WERI-Rb-1 (cell line): ENCODE data around the gene GOLGB1.
"Not testable (repeated sequence)": the region's sequence is repeated elsewhere in the genome, so short reads cannot be mapped to it uniquely, and the experiment has no call there.

ENCODE experiments used
- DNase-seq: peaks from one replicate; pipeline ENCODE4 v3.0.0-alpha.2; 2020
- H3K27ac ChIP-seq: fragments of 250-450 bp; sonication (Bioruptor Pico); 2 replicates; pipeline ENCODE4 v1.5.1; 2020; ENCODE audit warnings: mild to moderate bottlenecking, moderate library complexity
- H3K27me3 ChIP-seq: fragments of 250-450 bp; sonication (Bioruptor Pico); 2 replicates; pipeline ENCODE4 v1.5.1; 2021; ENCODE audit warnings: mild to moderate bottlenecking, low read depth, moderate library complexity; ENCODE audit not compliant: insufficient read depth, severe bottlenecking
- H3K36me3 ChIP-seq: fragments of 250-450 bp; sonication (Bioruptor Pico); 2 replicates; pipeline ENCODE4 v1.5.1; 2020; ENCODE audit warnings: mild to moderate bottlenecking, moderate library complexity
- H3K4me3 ChIP-seq: 2 replicates; pipeline ENCODE4 v1.5.1; 2011; ENCODE audit warnings: low read depth, mild to moderate bottlenecking, control low read depth, low read length
- H3K9me3 ChIP-seq: fragments of 250-450 bp; sonication (Bioruptor Pico); 2 replicates; pipeline ENCODE4 v1.5.1; 2021; ENCODE audit warnings: mild to moderate bottlenecking, moderate library complexity; ENCODE audit not compliant: severe bottlenecking
- CTCF ChIP-seq: IDR thresholded peaks from 2 replicates; pipeline ENCODE4 v1.5.1; 2011; ENCODE audit warnings: low read depth, mild to moderate bottlenecking, control low read depth, inconsistent platforms, low read length

GOLGB1 gene

GRCh38 chr3:121781611-121782010, 32.1 kb upstream of the GOLGB1 start:
- no peak overlapping the region for H3K4me3 ChIP-seq
- H3K27ac ChIP-seq = no peak overlapping the region
- H3K36me3 ChIP-seq = peaks cover 42% of the 10 kb centered on the region
- no peaks in the 10 kb centered on the region for H3K27me3 ChIP-seq
- no peaks in the 10 kb centered on the region for H3K9me3 ChIP-seq
- DNase-seq = no peak
- TF ChIP-seq CTCF = no peak

GRCh38 chr3:121775095-121775494, 25.6 kb upstream of the GOLGB1 start:
- not testable (repeated sequence) for H3K27ac ChIP-seq, H3K27me3 ChIP-seq, H3K9me3 ChIP-seq, DNase-seq, H3K4me3 ChIP-seq
- H3K36me3 ChIP-seq = peaks cover 57% of the 10 kb centered on the region

GRCh38 chr3:121769246-121769645, 19.7 kb upstream of the GOLGB1 start:
- Histone ChIP-seq H3K4me3 (no peak overlapping the region), H3K9me3 (no peaks in the 10 kb centered on the region), H3K27me3 (no peaks in the 10 kb centered on the region), H3K36me3 (peaks cover 39% of the 10 kb centered on the region), H3K27ac (no peak overlapping the region)
- TF ChIP-seq CTCF = no peak
- no peak for DNase-seq

- no peak overlapping the region for H3K4me3 ChIP-seq
- H3K27me3 ChIP-seq = no peaks in the 10 kb centered on the region
- no peak for DNase-seq
- peaks cover 36% of the 10 kb centered on the region for H3K36me3 ChIP-seq
- no peaks in the 10 kb centered on the region for H3K9me3 ChIP-seq
- no peak for TF ChIP-seq CTCF
- H3K27ac ChIP-seq = no peak overlapping the region
These were observed 18.9 kb upstream of the GOLGB1 start for GRCh38 chr3:121768452-121768851.

GRCh38 chr3:121759541-121760202, 10.1 kb upstream of the GOLGB1 start:
- Histone ChIP-seq H3K36me3 (no peaks in the 10 kb centered on the region), H3K27ac (peak overlapping the region; percentile 64), H3K4me3 (no peak overlapping the region), H3K27me3 (no peaks in the 10 kb centered on the region), H3K9me3 (no peaks in the 10 kb centered on the region)
- TF ChIP-seq CTCF = no peak
- peak; percentile 71 for DNase-seq

GRCh38 chr3:121758727-121759450, 9.3 kb upstream of the GOLGB1 start:
- TF ChIP-seq CTCF = no peak
- no peaks in the 10 kb centered on the region for H3K27me3 ChIP-seq
- no peak for DNase-seq
- no peaks in the 10 kb centered on the region for H3K36me3 ChIP-seq
- no peaks in the 10 kb centered on the region for H3K9me3 ChIP-seq
- H3K27ac ChIP-seq = peak overlapping the region; percentile 63
- H3K4me3 ChIP-seq = no peak overlapping the region
